ENCODE measurements around the gene CGNL1. TPM values are rescaled to one million over a fixed set of nuclear protein-coding genes. Genes with fewer than 3 reads are reported as not detected.

Gene CGNL1
- polyA plus RNA-seq, 2 of the 4 experiments (the other 2 are of a cell fraction), result 1.4 to 1.8 TPM

DNA sequence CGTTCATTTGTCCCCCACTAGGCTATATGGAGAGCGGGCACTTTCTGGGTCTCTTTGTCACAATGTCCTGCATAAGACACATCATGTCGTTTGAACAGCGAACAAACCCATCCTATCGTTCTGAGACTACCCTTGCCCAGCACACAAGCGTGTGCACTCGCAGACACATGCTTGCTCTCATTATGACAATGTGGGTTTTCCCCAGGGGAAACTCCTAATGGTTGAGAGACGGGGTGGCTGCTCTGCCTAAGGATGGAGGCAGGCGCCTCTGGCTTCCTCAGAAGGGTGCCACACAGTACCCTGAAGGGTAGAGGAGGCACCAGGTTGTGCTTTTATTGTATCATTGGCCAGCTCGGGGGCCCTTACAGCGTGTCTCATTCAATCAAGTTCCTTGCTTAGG is 164.4 kb downstream of the CGNL1 start:
- TF ChIP-seq RARB (CRISPR knock-in tag; IDR thresholded peaks at IDR 0.05) (no peak), GATA3 (IDR thresholded peaks at IDR 0.05; ENCODE audit: borderline replicate concordance) (no peak), CBX8 (IDR thresholded peaks at IDR 0.05) (no peak), ESRRA (IDR thresholded peaks at IDR 0.05; ENCODE audit: borderline replicate concordance, low read length) (no peak), FOXS1 (CRISPR knock-in tag; IDR thresholded peaks at IDR 0.05) (no peak), NPAS2 (CRISPR knock-in tag; IDR thresholded peaks at IDR 0.05; ENCODE audit: borderline replicate concordance) (no peak), FOSB (CRISPR knock-in tag; IDR thresholded peaks at IDR 0.05) (no peak), KDM1A (IDR thresholded peaks at IDR 0.05; ENCODE audit: low read depth) (no peak), RNF2 (IDR thresholded peaks at IDR 0.05; ENCODE audit: borderline replicate concordance, low read depth) (no peak), EHMT2 (IDR thresholded peaks at IDR 0.05; ENCODE audit: low read depth) (no peak), HOXB5 (CRISPR knock-in tag; IDR thresholded peaks at IDR 0.05) (no peak), ZC3H11A (IDR thresholded peaks at IDR 0.05) (no peak), NFE2L2 (conservative IDR thresholded peaks at IDR 0.05; ENCODE audit: low read length) (no peak), CHD2 (IDR thresholded peaks at IDR 0.05; ENCODE audit: low read length, partially characterized antibody) (no peak), CEBPB (IDR thresholded peaks at IDR 0.05) (no peak)
- TF ChIP-seq, protein P1, sequence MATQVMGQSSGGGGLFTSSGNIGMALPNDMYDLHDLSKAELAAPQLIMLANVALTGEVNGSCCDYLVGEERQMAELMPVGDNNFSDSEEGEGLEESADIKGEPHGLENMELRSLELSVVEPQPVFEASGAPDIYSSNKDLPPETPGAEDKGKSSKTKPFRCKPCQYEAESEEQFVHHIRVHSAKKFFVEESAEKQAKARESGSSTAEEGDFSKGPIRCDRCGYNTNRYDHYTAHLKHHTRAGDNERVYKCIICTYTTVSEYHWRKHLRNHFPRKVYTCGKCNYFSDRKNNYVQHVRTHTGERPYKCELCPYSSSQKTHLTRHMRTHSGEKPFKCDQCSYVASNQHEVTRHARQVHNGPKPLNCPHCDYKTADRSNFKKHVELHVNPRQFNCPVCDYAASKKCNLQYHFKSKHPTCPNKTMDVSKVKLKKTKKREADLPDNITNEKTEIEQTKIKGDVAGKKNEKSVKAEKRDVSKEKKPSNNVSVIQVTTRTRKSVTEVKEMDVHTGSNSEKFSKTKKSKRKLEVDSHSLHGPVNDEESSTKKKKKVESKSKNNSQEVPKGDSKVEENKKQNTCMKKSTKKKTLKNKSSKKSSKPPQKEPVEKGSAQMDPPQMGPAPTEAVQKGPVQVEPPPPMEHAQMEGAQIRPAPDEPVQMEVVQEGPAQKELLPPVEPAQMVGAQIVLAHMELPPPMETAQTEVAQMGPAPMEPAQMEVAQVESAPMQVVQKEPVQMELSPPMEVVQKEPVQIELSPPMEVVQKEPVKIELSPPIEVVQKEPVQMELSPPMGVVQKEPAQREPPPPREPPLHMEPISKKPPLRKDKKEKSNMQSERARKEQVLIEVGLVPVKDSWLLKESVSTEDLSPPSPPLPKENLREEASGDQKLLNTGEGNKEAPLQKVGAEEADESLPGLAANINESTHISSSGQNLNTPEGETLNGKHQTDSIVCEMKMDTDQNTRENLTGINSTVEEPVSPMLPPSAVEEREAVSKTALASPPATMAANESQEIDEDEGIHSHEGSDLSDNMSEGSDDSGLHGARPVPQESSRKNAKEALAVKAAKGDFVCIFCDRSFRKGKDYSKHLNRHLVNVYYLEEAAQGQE (IDR thresholded peaks at IDR 0.05), result no peak
- TF ChIP-seq, protein P2, sequence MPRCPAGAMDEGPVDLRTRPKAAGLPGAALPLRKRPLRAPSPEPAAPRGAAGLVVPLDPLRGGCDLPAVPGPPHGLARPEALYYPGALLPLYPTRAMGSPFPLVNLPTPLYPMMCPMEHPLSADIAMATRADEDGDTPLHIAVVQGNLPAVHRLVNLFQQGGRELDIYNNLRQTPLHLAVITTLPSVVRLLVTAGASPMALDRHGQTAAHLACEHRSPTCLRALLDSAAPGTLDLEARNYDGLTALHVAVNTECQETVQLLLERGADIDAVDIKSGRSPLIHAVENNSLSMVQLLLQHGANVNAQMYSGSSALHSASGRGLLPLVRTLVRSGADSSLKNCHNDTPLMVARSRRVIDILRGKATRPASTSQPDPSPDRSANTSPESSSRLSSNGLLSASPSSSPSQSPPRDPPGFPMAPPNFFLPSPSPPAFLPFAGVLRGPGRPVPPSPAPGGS (IDR thresholded peaks at IDR 0.05), result no peak
- 89% methylated on average over 11 of the region's 11 CpGs for WGBS (ENCODE audit: missing lambda C conversion rate)
- no peak overlapping the region for H3K4me2 ChIP-seq
- FAIRE-seq (no peak), ATAC-seq (no peak), DNase-seq (ENCODE audit: low read depth in 1 of 2, low spot score in 1 of 2) (no peak)
- no peaks in the 10 kb centered on the region for H3K9me3 ChIP-seq
- ChIA-PET CTCF (interaction anchor here (1.0 to 23.4 kb wide), 9 partner anchors 12 to 209 kb away, joined by 3 to 475 read pairs (median 8); no protein-coding TSS in a partner anchor), POLR2A (no interaction called here)
- H3K4me1 ChIP-seq, result peaks cover 8% of the 10 kb centered on the region; the same call in 2 of the 3 replicates
- H3K27ac ChIP-seq, result no peak overlapping the region
- no peak overlapping the region for H3K4me3 ChIP-seq

DNA sequence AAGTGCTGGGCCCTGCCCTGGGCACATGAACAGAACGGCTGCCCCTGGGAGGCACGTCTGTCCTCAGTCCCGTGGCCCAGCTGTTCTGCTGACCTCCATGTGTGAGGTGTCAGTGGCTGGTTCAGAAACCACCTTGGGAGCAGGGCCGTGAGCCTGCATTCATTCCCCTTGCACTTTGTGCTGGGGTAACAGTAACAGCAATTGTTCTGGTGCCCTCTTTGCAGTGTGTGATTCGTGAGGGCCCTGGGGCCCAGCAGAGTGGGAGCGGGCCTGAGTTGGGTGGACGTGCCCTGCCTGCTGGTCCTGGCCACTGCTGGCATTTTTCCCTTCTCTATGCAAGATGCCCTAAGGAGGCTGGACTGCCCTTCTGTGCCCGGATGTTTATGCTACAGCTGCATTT is 165.0 kb downstream of the CGNL1 start:
- Histone ChIP-seq H3K4me3 (no peak overlapping the region), H3K4me2 (no peak overlapping the region), H3K27ac (no peak overlapping the region), H3K4me1 (peaks cover 8% of the 10 kb centered on the region; the same call in 2 of the 3 replicates), H3K9me3 (no peaks in the 10 kb centered on the region)
- WGBS (ENCODE audit: missing lambda C conversion rate), result 74% methylated on average over 8 of the region's 8 CpGs
- ChIA-PET POLR2A (no interaction called here), CTCF (interaction anchor here (0.6 to 23.4 kb wide), 39 partner anchors 8 to 1050 kb away, joined by 3 to 475 read pairs (median 4); partner anchors contain the start of gene CGNL1)
- FAIRE-seq, result no peak
- no peak for DNase-seq (ENCODE audit: low read depth in 1 of 2, low spot score in 1 of 2)
- TF ChIP-seq RCOR1 (IDR thresholded peaks at IDR 0.05; ENCODE audit: low read depth, low read length) (no peak), RAD21 (conservative IDR thresholded peaks at IDR 0.05 in 1 of 2, IDR thresholded peaks at IDR 0.05 in 1 of 2) (no peak), TP53 (CRISPR knock-in tag; IDR thresholded peaks at IDR 0.05) (no peak), ZNF302 (CRISPR knock-in tag; IDR thresholded peaks at IDR 0.05) (no peak), FOSL2 (IDR thresholded peaks at IDR 0.05) (no peak), FOSL2 (CRISPR knock-in tag; IDR thresholded peaks at IDR 0.05) (no peak), NPAS2 (CRISPR knock-in tag; IDR thresholded peaks at IDR 0.05; ENCODE audit: borderline replicate concordance) (no peak), BHLHE40 (IDR thresholded peaks at IDR 0.05; ENCODE audit: low read depth, low read length) (no peak), TFCP2L1 (CRISPR knock-in tag; IDR thresholded peaks at IDR 0.05) (no peak), EHMT2 (IDR thresholded peaks at IDR 0.05; ENCODE audit: low read depth) (no peak)
- TF ChIP-seq, protein P3, sequence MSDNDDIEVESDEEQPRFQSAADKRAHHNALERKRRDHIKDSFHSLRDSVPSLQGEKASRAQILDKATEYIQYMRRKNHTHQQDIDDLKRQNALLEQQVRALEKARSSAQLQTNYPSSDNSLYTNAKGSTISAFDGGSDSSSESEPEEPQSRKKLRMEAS (IDR thresholded peaks at IDR 0.05), result no peak
- TF ChIP-seq, protein P4, sequence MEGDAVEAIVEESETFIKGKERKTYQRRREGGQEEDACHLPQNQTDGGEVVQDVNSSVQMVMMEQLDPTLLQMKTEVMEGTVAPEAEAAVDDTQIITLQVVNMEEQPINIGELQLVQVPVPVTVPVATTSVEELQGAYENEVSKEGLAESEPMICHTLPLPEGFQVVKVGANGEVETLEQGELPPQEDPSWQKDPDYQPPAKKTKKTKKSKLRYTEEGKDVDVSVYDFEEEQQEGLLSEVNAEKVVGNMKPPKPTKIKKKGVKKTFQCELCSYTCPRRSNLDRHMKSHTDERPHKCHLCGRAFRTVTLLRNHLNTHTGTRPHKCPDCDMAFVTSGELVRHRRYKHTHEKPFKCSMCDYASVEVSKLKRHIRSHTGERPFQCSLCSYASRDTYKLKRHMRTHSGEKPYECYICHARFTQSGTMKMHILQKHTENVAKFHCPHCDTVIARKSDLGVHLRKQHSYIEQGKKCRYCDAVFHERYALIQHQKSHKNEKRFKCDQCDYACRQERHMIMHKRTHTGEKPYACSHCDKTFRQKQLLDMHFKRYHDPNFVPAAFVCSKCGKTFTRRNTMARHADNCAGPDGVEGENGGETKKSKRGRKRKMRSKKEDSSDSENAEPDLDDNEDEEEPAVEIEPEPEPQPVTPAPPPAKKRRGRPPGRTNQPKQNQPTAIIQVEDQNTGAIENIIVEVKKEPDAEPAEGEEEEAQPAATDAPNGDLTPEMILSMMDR (IDR thresholded peaks at IDR 0.05), result no peak
- ATAC-seq, result no peak
